SIG-M5 treated with dmso at 0.1 percent for 504 hours (cell line): ENCODE data around the gene FOLR2.
"Not testable (repeated sequence)": the region's sequence is repeated elsewhere in the genome, so short reads cannot be mapped to it uniquely, and the experiment has no call there.

ENCODE experiments used
- DNase-seq: peaks from one replicate; lab custom pipeline; 2025; ENCODE audit not compliant: unreplicated experiment; lab: John Stamatoyannopoulos, UW

FOLR2 gene

DNA sequence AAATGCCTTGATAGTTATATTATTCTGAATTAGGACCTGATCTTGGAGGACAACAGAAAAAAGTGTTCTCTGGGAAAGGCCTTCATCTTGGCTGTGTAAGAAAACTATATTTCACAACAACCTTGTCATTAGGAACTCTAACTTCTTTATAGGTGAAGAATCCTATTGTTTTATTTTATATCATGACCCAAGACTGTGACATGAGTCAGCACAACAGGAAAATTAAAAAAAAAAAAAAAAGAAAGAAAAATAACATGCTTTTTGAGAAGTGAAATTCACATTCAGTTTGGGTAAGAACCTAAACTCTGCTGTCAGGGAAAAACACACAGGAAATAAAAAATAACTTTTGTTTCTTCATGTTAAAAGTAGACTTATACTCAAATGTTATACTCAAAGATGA, 11.7 kb upstream of the FOLR2 start:
- no peak for DNase-seq

DNA sequence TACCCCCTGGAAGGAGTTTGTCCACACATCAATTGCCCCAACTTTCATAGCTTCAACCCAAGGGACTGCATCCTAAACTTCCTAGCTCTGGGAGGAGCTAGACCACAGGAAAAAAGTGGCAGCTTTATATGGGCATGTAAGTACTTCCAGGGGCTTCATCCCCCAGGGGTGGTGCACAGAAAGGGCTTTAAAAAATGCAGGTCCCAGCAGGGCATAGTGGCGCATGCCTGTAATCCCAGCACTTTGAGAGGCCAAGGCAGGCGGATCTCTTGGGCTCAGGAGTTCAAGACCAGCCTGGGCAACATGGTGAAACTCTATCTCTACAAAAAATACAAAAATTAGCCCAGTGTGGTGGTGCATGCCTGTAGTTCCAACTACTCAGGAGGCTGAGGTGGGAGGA, 9.8 kb upstream of the FOLR2 start:
- not testable (repeated sequence) for DNase-seq

DNA sequence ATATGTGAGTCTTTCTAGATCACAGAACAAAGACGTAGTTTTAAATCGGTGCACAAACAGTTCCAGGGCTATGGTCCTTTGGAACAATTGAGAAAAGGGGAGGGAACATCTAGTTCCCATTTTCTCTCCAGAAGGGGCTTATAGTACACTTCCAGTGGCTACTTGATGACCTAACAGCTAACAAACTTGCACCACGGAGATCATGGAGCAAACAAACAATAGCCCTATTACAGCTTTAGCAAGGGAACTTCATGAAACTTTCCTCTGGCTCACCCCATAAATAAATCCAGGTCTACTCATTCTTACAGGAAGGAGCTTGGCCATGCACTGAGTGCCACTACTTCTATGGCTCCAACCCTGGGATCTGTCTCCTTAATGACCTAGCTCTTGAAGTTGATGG, 8.3 kb upstream of the FOLR2 start:
- no peak for DNase-seq

DNA sequence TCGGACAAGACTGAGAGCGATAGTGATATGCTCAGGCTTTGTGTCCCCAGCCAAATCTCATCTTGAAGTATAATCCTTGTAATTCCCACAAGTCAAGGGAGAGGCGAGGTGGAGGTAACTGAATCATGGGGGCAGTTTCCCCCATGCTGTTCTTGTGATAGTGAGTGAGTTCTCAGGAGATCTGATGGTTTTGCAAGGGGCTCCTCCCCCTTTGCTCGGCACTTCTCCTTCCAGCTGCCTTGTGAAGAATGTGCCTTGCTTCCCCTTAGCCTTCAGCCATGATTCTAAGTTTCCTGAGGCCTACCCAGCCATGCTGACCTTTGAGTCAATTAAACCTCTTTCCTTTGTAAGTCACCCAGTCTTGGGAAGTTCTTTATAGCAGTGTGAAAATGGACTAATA, 7.5 kb upstream of the FOLR2 start:
- peak; percentile 50 for DNase-seq

DNA sequence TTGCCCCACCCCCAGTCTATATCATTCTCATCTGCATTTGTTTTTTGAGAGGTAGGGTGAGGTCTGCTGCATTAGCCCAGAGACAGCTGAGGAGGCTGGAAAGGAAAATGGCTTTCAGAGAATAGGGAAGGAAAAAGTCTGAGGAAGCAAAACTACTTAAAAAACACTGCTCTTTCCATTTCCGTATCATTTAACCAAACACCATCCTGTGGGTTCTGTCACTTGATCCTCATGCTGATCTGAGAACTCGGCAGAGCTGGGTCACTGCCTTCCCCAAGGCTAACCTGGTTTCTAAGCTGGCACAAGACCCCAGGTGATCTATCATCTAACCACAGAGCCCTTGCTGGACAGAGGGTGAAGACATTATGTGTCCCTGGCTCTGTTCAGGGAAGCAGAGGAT, 1.2 kb downstream of the FOLR2 start:
- DNase-seq, result peak; percentile 33

DNA sequence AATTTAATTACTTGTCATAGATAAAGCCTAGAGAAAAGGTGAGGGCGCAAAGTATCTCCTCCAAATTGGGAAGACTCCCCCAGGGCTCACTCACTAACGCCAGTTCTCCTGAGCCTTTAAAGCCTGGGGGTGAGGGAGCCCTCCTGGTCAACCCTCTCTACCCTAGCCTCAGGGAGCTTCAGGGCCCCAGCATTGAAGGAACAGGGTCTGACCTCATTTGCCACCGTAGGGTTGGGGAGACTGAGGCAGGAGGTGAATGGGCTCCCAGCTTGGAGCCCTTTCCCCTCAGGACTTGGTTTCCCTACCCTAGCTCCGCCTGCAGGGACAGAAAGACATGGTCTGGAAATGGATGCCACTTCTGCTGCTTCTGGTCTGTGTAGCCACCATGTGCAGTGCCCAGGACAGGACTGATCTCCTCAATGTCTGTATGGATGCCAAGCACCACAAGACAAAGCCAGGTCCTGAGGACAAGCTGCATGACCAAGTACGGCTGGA, 1.7 kb downstream of the FOLR2 start:
- no peak for DNase-seq

DNA sequence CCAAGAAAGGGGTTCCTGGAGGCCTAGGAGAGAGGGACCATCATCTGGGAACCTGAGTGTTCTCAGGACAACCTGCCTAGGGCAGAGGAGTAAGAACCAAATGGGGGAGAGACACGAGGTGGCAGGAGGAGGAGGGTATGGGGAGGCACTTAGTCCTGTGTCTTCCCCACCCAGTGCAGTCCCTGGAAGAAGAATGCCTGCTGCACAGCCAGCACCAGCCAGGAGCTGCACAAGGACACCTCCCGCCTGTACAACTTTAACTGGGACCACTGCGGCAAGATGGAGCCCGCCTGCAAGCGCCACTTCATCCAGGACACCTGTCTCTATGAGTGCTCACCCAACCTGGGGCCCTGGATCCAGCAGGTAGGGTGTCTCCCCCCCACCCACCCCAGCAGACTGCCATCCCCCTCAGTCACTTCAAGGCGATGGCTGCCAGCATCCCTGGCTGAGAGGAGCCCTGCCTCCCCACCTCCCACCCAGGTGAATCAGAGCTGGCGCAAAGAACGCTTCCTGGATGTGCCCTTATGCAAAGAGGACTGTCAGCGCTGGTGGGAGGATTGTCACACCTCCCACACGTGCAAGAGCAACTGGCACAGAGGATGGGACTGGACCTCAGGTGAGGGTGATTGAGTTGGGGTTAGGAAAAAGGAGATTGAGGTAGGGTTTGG, 4.2 kb downstream of the FOLR2 start:
- no peak for DNase-seq

DNA sequence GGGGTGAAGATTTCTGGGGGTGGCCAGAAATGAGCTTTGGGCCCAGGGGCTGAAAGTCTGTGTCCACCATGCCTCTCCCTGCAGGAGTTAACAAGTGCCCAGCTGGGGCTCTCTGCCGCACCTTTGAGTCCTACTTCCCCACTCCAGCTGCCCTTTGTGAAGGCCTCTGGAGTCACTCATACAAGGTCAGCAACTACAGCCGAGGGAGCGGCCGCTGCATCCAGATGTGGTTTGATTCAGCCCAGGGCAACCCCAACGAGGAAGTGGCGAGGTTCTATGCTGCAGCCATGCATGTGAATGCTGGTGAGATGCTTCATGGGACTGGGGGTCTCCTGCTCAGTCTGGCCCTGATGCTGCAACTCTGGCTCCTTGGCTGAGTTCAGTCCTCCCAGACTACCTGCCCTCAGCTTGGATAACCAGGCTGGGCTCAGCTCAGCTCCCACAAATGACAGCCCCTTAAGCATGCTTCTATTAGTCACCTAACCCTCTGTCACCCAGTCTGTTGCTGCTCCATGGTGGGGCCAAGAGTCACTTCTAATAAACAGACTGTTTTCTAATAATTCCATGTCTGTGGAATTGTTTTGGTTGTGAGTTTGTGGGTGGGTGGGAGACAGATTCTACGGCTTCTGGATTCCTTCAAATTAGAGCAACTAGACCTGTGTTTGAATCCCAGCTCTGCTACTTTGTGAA, 4.9 kb downstream of the FOLR2 start:
- DNase-seq, result no peak

DNA sequence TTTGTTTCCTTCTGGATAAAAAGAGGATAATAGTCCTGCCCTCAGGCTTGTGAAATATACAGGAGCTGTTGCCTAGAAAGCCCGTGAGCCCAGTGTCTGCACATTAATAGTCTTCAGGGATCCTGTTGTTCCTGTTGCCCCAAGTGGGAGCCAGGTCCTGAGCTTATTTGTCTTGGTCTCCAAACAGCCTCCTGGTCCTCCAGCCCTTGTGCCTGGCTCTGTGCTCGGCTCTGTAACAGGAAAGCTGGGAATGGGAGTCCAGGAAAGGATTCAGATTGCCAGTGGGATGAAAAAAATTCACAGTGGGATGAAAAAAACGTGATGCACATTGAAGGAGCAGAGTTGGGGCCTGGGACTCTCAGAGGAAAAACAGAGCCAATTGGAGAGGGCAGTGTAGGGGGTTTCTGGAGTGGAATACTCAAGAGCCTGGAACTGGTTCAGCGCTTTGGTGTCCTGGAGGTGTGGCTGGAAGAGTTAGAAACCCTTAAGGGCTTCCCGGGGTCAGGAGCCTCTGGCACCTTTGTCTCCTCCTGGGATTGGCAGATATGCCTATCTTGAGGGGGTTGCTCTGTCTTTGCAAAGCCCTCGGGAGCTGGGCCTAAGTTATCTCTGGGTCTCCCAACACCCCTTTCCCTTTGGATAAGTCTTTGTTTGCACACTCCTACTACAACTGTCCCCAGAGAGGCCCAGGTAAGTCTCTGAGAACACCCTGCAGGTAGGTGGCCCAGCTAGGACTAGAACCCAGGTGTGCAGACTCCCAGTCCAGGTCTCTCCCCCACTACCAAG, 5.7 kb downstream of the FOLR2 start:
- DNase-seq, result no peak

DNA sequence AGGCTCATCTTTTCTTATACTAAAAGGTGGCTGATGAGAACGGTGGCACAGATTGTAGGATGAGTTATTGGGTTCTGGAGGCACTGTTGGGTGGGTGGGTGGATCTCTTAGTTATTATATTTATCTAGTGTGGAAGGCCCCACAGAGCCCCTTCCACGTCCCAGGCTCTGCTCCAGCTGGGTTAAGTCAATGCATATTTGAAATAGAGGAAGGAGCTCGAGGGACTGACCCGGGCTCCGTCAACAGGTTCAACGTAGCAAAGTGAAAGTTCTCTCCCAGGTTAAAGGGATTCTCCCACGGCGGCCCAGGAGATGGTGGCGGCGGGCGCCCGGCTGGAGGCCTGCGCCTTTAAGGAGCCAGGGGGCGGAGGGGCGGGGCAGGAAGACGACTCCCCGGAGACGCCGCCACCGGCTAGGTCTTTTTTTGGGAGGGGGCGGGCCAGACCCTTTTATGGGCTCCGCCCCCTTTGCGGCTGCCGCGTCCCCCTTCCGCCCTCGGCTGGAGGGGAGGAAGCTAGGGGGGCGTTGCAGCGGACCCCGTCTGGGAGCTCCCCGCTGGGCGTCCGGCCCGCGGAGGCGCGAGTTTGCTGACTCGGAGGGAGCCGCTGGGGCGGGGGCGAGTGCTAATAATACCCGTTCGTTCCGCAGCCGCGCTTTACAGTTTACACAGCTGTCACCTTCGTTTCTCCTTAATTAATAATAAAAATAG, 6.5 kb downstream of the FOLR2 start:
- DNase-seq, result peak; percentile 95

DNA sequence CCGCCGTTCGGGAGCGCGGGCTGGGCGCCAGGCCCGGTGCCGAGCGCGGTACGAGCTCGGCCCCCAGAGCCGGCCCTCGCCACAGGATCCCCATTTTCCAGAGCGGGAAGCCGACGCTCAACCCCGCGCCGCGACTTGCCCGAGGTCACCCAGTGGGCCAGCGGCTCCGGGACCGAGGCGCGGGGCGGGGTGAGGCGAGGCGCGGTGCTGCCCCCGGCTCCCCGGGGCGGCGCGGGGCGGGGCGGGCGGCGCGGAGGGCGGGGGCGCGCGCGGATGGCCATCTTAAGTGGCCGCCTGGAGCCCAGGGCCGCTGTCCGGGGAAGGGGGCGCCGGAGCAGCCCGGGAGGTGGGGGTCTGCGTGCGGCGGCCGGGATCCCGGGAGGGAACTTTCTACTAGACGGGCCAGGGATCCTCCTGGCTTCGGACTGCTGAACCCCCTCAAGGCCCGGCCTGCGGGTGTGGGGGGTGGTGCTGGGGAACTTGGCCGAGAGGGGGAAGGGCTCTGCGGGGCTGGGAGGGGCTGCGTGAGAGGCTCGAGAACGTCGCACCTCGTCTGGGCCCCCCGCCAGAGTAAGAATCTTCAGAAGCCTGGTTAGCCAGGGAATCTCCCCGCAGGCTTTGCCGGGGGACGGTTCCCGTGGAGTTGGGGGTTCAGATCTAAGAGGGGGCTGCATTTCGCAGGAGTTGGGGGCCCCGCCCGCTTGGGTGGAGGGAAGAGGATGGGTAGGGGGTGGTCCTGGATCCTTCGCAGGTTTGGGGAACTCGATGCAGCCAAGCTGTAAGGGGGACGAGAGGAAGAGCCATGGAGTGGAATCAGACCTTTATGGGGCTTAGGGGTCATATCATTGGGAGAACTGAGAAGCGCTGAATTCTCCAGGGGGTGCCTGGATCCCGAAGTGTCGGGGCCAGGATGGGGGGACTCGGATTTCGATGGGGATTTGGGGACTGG, 7.3 kb downstream of the FOLR2 start:
- peak; percentile 64 for DNase-seq

DNA sequence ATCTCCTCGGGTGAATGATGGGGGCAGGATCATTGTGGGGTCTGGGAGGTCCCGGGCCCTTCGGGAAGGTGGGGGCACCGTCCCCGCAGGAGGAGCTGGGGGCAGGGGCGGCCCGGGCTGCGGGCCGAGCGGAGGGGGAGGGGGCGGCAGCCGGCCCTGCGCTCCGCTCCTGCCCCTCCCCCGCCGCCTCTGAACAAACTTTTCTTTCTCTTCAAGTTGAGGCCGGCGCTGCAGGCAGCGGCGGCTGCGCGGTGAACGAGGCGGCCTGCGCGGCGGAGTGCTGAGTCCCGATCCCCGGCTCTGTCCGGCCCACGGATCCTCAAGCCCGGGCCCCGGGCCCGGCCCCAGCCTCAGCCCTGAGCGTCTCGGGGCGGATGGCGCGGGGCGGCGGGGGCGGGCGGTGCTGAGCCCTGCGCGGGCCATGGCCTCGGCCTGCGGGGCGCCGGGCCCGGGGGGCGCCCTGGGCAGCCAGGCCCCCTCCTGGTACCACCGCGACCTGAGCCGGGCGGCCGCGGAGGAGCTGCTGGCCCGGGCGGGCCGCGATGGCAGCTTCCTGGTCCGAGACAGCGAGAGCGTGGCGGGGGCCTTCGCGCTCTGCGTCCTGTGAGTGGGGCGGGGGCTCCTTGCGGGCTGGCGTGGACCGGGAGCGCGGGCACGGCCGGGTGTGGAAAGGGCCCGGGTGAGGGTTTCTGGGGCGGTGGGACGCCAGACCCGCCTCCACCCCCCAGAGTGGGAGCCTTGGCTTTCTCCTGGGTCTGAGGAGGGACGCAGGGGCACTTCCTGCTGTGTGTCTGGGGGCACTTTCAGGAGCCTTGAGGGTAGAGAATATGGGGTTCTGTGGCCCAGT, 8.2 kb downstream of the FOLR2 start, which contains the start of gene INPPL1:
Gene INPPL1 (plus strand): TSS at position 204 of the 847 bp plus-strand sequence. CDS start 218 bp downstream, at position 422.
- no peak for DNase-seq

DNA sequence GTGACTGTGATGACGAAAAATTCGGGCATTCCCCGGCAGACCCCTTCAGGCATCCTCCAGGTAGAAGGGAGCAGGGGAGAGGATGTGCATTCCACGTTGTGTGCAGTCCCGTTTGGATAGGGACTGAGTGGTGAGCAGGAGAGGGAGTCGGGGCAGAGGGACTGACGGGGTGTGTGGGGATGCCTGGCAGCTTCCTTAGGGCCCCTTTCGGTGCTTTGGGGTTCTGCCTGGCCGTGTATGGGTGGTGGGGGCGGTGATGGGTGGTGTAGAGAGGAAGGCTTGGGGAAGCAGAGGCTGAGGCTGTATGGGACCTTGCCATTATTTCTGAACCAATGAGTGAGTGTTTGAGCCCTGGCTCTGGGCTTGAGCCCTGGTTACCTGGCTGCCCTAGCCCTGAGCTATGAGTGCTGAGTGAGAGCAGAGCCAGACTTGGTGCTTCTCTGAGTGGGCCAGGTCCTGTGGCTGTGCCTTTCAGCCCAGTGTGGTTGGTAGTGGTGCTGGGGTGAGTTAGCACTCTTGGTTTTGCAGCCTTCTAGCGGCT, 8.9 kb downstream of the FOLR2 start:
- DNase-seq, result no peak

DNA sequence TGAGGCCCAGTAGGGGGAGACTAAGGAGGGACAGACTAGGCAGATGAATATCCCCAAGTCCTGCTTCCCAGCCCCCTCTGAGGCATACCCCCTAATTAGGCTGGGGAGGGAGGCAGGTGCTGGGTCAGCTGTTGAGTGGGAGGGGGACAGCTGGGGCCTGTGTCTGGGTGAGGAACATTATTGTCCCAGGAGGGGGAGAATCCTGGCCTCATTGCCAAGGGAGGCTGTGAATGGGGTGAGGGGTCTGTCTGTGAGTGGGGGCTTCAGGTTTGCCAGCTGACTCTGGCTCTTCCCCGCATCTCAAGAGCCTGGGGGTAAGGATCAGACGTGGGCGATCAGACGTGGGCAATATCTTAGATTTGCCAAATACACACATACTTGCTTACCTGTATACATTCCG, 10.1 kb downstream of the FOLR2 start:
- DNase-seq, result no peak

DNA sequence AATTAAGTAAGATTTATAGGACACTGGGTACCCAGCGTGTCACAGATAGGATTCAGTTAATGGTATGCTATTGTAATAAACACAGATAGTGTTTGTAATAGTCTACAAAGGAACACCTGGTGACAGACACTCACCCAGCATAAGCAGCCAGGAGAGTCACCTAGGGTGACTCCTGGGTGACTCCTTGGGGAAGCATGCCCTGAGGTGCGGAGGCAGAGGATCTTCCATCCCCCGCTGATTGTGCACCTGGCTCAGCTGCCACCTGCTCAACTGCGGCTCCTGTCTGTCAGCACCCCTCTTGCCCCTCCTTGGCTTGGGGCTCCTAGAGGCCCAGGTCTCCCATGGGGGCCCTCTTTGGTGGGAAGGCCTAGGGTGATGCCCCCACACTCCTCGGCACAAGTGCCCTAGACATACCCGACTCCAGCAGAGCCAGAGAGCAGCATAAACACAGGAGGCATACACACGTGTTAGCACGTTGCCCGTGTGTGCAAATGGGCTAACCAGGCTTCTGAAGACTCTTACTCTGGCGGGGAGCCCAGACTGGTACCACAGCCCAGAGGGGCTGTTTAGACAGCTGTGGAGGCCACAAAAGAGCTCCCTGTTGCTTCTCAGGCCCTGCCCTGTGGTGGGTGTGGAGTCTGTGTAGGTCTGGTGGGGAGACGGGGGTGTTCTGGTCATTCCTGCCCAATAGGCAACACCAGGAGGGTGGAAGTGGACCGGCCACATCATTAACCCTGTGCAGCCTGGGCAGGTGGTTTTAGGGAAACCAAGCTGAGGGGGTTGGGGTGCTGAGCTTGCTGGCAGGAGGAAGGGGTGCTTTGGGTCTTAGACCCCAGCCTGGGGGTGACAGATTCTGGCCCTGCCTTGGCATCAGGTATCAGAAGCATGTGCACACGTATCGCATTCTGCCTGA, 11.0 kb downstream of the FOLR2 start:
- no peak for DNase-seq

DNA sequence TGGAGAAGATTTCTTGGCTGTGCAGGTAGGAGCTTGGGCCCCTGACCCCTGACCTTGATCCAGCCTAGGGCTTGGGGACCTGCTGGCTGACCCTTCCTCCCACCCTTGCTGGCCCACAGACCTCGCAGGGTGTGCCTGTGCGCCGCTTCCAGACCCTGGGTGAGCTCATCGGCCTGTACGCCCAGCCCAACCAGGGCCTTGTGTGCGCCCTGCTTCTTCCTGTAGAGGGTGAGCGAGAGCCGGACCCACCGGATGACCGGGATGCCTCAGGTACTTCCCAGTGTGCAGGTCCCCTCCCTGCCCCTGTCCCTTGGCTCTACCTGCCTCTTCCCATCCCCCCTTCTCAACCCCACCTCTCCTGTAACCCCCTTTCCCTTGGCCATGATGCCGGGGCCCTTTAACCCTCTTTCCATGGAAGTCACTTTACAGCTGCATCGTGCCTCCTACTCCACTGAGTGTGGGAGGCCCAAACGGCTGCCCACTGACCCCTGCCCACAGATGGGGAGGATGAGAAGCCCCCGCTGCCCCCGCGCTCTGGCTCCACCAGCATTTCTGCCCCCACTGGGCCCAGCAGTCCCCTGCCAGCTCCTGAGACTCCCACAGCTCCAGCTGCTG, 11.7 kb downstream of the FOLR2 start:
- DNase-seq, result no peak

DNA sequence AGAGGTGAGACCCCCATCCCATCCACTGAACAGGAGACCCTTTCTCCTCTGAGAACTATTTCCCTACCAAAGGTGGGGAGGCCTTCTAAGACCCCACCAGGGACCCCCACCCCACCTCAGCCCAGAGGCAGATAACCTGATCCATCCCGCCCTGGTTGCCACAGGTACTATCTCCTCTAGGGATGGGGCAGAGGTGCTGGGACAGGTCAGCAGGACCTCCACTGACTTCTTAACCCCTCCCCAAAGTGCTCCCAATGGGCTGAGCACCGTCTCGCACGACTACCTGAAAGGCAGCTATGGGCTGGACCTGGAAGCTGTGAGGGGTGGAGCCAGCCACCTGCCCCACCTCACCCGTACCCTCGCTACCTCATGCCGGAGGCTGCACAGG, 12.2 kb downstream of the FOLR2 start:
- no peak for DNase-seq
